ENCODE data around the gene NPAS4. TPM values are rescaled to one million over a fixed set of nuclear protein-coding genes. Genes with fewer than 3 reads are reported as not detected.
A peak's percentile ranks its signal among the peaks of the same experiment; 100 is the strongest.
"Not testable (repeated sequence)": the region's sequence is repeated elsewhere in the genome, so short reads cannot be mapped to it uniquely, and the experiment has no call there.

NPAS4 gene
- polyA plus RNA-seq, 1 experiment: 0.14 TPM

- Histone ChIP-seq H3K9me3 (ENCODE audit: control insufficient read depth, insufficient read depth, low read length) (peaks cover 13% of the 10 kb centered on the region; the same call in 1 of the 2 replicates), H3K4me3 (ENCODE audit: low read depth, low read length) (no peak overlapping the region), H3K27me3 (ENCODE audit: control insufficient read depth, insufficient read depth, low read length) (peaks cover 18% of the 10 kb centered on the region), H3K27ac (ENCODE audit: low read depth, low read length) (no peak overlapping the region)
- CTCF ChIA-PET: interaction anchor here (0.5 to 3.4 kb wide), 7 partner anchors 9 to 70 kb away, joined by 3 to 20 read pairs (median 6); no protein-coding TSS in a partner anchor
- peak; percentile 77 for DNase-seq (ENCODE audit: low read depth, low spot score)
- TF ChIP-seq CTCF (IDR thresholded peaks at IDR 0.05; ENCODE audit: low read depth, low read length): no peak
- POLR2A ChIA-PET: interaction anchor here (0.6 to 1.3 kb wide), 6 partner anchors 9 to 398 kb away, joined by 4 to 14 read pairs (median 6); partner anchors contain the start of genes DPP3 and MRPL11
Observed at GRCh38 chr11:66421492-66422205, 814 bp downstream of the NPAS4 start.

GRCh38 chr11:66426314-66426713, 5.5 kb downstream of the NPAS4 start:
- CTCF ChIA-PET: interaction anchor here (1.4 to 1.8 kb wide), 2 partner anchors 17 to 40 kb away, joined by 4 to 6 read pairs; no protein-coding TSS in a partner anchor

GRCh38 chr11:66428933-66429332, 8.1 kb downstream of the NPAS4 start:
- Histone ChIP-seq H3K27ac (ENCODE audit: low read depth, low read length) (no peak overlapping the region), H3K27me3 (ENCODE audit: control insufficient read depth, insufficient read depth, low read length) (no peaks in the 10 kb centered on the region), H3K4me3 (ENCODE audit: low read depth, low read length) (no peak overlapping the region), H3K9me3 (ENCODE audit: control insufficient read depth, insufficient read depth, low read length) (no peaks in the 10 kb centered on the region)
- CTCF ChIA-PET: interaction anchor here (0.9 to 2.3 kb wide), 10 partner anchors 10 to 42 kb away, joined by 3 to 24 read pairs (median 6); partner anchors contain the start of gene MRPL11
- no peak for TF ChIP-seq CTCF (IDR thresholded peaks at IDR 0.05; ENCODE audit: low read depth, low read length)
- POLR2A ChIA-PET: interaction anchor here (0.7 kb wide), 1 partner anchor 93 kb away, joined by 3 read pairs; the partner anchor contains the start of gene RIN1
- DNase-seq (ENCODE audit: low read depth, low spot score): no peak

More at GRCh38 chr11:66426314-66426713, 5.5 kb downstream of the NPAS4 start:
- Histone ChIP-seq H3K27me3 (ENCODE audit: control insufficient read depth, insufficient read depth, low read length) (no peaks in the 10 kb centered on the region), H3K4me3 (ENCODE audit: low read depth, low read length) (no peak overlapping the region), H3K27ac (ENCODE audit: low read depth, low read length) (no peak overlapping the region), H3K9me3 (ENCODE audit: control insufficient read depth, insufficient read depth, low read length) (peaks cover 7% of the 10 kb centered on the region; the same call in 1 of the 2 replicates)
- POLR2A ChIA-PET: no interaction called here
- no peak for DNase-seq (ENCODE audit: low read depth, low spot score)
- TF ChIP-seq CTCF (IDR thresholded peaks at IDR 0.05; ENCODE audit: low read depth, low read length): no peak

GRCh38 chr11:66429983-66430602, 9.3 kb downstream of the NPAS4 start:
- TF ChIP-seq CTCF (IDR thresholded peaks at IDR 0.05; ENCODE audit: low read depth, low read length): peak; percentile 86
- POLR2A ChIA-PET: interaction anchor here (0.7 kb wide), 1 partner anchor 9 kb away, joined by 14 read pairs; no protein-coding TSS in a partner anchor
- peak; percentile 41 for DNase-seq (ENCODE audit: low read depth, low spot score)
- Histone ChIP-seq H3K4me3 (ENCODE audit: low read depth, low read length) (no peak overlapping the region), H3K27me3 (ENCODE audit: control insufficient read depth, insufficient read depth, low read length) (no peaks in the 10 kb centered on the region), H3K9me3 (ENCODE audit: control insufficient read depth, insufficient read depth, low read length) (no peaks in the 10 kb centered on the region), H3K27ac (ENCODE audit: low read depth, low read length) (no peak overlapping the region)
- CTCF ChIA-PET: interaction anchor here (0.6 to 2.3 kb wide), 20 partner anchors 8 to 278 kb away, joined by 3 to 26 read pairs (median 4); partner anchors contain the start of gene MRPL11

GRCh38 chr11:66431287-66431686, 10.5 kb downstream of the NPAS4 start:
- H3K9me3 ChIP-seq (ENCODE audit: control insufficient read depth, insufficient read depth, low read length); H3K4me3 ChIP-seq (ENCODE audit: low read depth, low read length); H3K27ac ChIP-seq (ENCODE audit: low read depth, low read length); DNase-seq (ENCODE audit: low read depth, low spot score); POLR2A ChIA-PET; H3K27me3 ChIP-seq (ENCODE audit: control insufficient read depth, insufficient read depth, low read length): not testable (repeated sequence)
- CTCF ChIA-PET: interaction anchor here (0.8 to 1.4 kb wide), 4 partner anchors 23 to 45 kb away, joined by 4 to 26 read pairs (median 8); no protein-coding TSS in a partner anchor

- not testable (repeated sequence) for H3K4me3 ChIP-seq (ENCODE audit: low read depth, low read length); H3K27ac ChIP-seq (ENCODE audit: low read depth, low read length); H3K9me3 ChIP-seq (ENCODE audit: control insufficient read depth, insufficient read depth, low read length); DNase-seq (ENCODE audit: low read depth, low spot score); H3K27me3 ChIP-seq (ENCODE audit: control insufficient read depth, insufficient read depth, low read length)
- CTCF ChIA-PET: interaction anchor here (0.8 to 2.2 kb wide), 2 partner anchors 23 to 33 kb away, joined by 3 to 12 read pairs; no protein-coding TSS in a partner anchor
- POLR2A ChIA-PET: interaction anchor here (0.9 kb wide), 1 partner anchor 23 kb away, joined by 6 read pairs; no protein-coding TSS in a partner anchor
Observed at GRCh38 chr11:66431871-66432329, 11.1 kb downstream of the NPAS4 start.

All from AG04450 (cell line).